Bronchial epithelial cell (primary cell): Measurements from ENCODE around the gene AP2B1. TPM values are rescaled to one million over a fixed set of nuclear protein-coding genes. Genes with fewer than 3 reads are reported as not detected.

Experiments used
- DNase-seq: peaks from one replicate; pipeline ENCODE4 v3.0.0-alpha.2; 2010; ENCODE audit warnings: low read depth
- FAIRE-seq: peaks from 2 replicates; lab custom pipeline; 2011; peaks lifted over from hg19 to GRCh38; lab: Jason Lieb, UNC
- H3K27me3 ChIP-seq: 2 replicates; pipeline ENCODE4 v1.5.1; 2011; ENCODE audit warnings: low read length; ENCODE audit not compliant: control insufficient read depth, insufficient read depth
- H3K36me3 ChIP-seq: 2 replicates; pipeline ENCODE4 v1.5.1; 2011; ENCODE audit warnings: low read length; ENCODE audit not compliant: control insufficient read depth, insufficient read depth
- H3K4me3 ChIP-seq: 2 replicates; pipeline ENCODE4 v1.5.1; 2011; ENCODE audit warnings: mild to moderate bottlenecking, low read depth, low read length, control low read depth
- CTCF ChIP-seq: IDR thresholded peaks from 2 replicates; pipeline ENCODE4 v1.5.1; 2011; ENCODE audit warnings: mild to moderate bottlenecking, moderate library complexity, low read length, control low read depth, inconsistent platforms; ENCODE audit not compliant: insufficient read depth, severe bottlenecking
- total RNA-seq: library from RNA; depleted of rRNA; stranded (reverse); fragments of >200 nt; gene quantifications from 2 replicates; pipeline ENCODE4 v1.2.1, GENCODE V29; 2014

AP2B1 gene
- total RNA-seq, 1 donor from 2014 or later = 50.8 TPM

GRCh38 chr17:35752471-35752870 is 165.3 kb downstream of the AP2B1 start:
- Histone ChIP-seq H3K4me3 (no peak overlapping the region), H3K27me3 (no peaks in the 10 kb centered on the region), H3K36me3 (no peaks in the 10 kb centered on the region)
- DNase-seq (no peak), FAIRE-seq (no peak)
- no peak for TF ChIP-seq CTCF

GRCh38 chr17:35752945-35753764 is 166.0 kb downstream of the AP2B1 start, which contains the start of gene GAS2L2:
TSS of gene GAS2L2 (minus strand) at chr17:35753239. CDS start at chr17:35752850, 389 bp downstream.
- Histone ChIP-seq H3K27me3 (no peaks in the 10 kb centered on the region), H3K36me3 (no peaks in the 10 kb centered on the region), H3K4me3 (no peak within 1 kb of the TSS)
- FAIRE-seq (no peak), DNase-seq (no peak)
- no peak for TF ChIP-seq CTCF

GRCh38 chr17:35757243-35757642 is 170.1 kb downstream of the AP2B1 start:
- FAIRE-seq (no peak), DNase-seq (no peak)
- Histone ChIP-seq H3K4me3 (no peak overlapping the region), H3K27me3 (no peaks in the 10 kb centered on the region), H3K36me3 (no peaks in the 10 kb centered on the region)
- no peak for TF ChIP-seq CTCF

- FAIRE-seq = no peak
- Histone ChIP-seq H3K4me3 (no peak within 1 kb of the TSS), H3K36me3 (no peaks in the 10 kb centered on the region), H3K27me3 (no peaks in the 10 kb centered on the region)
- TF ChIP-seq CTCF = no peak
- no peak for DNase-seq
Observed at GRCh38 chr17:35760587-35760986, 173.5 kb downstream of the AP2B1 start, which contains the start of gene C17orf50. TSS of gene C17orf50 (plus strand) at chr17:35760887. CDS start at chr17:35760942, 55 bp downstream.

GRCh38 chr17:35761601-35762000 is 174.5 kb downstream of the AP2B1 start:
- FAIRE-seq (no peak), DNase-seq (no peak)
- no peaks in the 10 kb centered on the region for H3K36me3 ChIP-seq
- H3K27me3 ChIP-seq = no peaks in the 10 kb centered on the region
- no peak overlapping the region for H3K4me3 ChIP-seq
- TF ChIP-seq CTCF = no peak

- Histone ChIP-seq H3K36me3 (no peaks in the 10 kb centered on the region), H3K27me3 (no peaks in the 10 kb centered on the region), H3K4me3 (peak overlapping the region; percentile 36)
- DNase-seq = no peak
- no peak for FAIRE-seq
- TF ChIP-seq CTCF = no peak
Observed at GRCh38 chr17:35763767-35764122, 176.6 kb downstream of the AP2B1 start.
